Panc1 (cell line): ENCODE results near the gene LY9. TPM values are rescaled to one million over a fixed set of nuclear protein-coding genes. Genes with fewer than 3 reads are reported as not detected.

Experiments used
- ATAC-seq: fragments of 200-7000 bp; cut with Tn5 transposase; 2 replicates; pipeline ENCODE4 v1.9.1; 2020; ENCODE audit warnings: mild to moderate bottlenecking, moderate library complexity
- BruUV-seq: library from RNA; stranded (reverse); fragments of 400-500 nt; replicated peaks from 2 replicates; lab custom pipeline; 2021; lab: Mats Ljungman, UMichigan
- CTCF ChIA-PET: fragments of 300-600 bp; sonication (Branson Sonifier 250); formaldehyde crosslinking; loops from one replicate; lab custom pipeline; 2022; ENCODE audit warnings: antibody characterized with exemption; lab: Charles Lee
- POLR2A ChIA-PET: fragments of 300-600 bp; sonication (Branson Sonifier 250); formaldehyde crosslinking; loops from one replicate; lab custom pipeline; 2022; ENCODE audit warnings: antibody characterized with exemption; lab: Charles Lee
- DNase-seq: peaks from one replicate; pipeline ENCODE4 v3.0.0-alpha.2; 2010; ENCODE audit warnings: low read depth, low spot score
- H3K27ac ChIP-seq: 2 replicates; pipeline ENCODE4 v1.5.1; 2011; ENCODE audit warnings: mild to moderate bottlenecking, low read length, inconsistent platforms
- H3K27me3 ChIP-seq: fragments of 200-500 bp; sonication (Bioruptor generic); 2 replicates; pipeline ENCODE4 v1.6.0; 2014; ENCODE audit warnings: low read length, inconsistent platforms; ENCODE audit not compliant: control insufficient read depth, insufficient read depth
- H3K36me3 ChIP-seq: fragments of 200-500 bp; sonication (Bioruptor generic); 2 replicates; pipeline ENCODE4 v1.5.1; 2014; ENCODE audit warnings: inconsistent platforms, mild to moderate bottlenecking, low read length, moderate library complexity; ENCODE audit not compliant: control insufficient read depth, insufficient read depth
- H3K4me1 ChIP-seq: 2 replicates; pipeline ENCODE4 v1.5.1; 2011; ENCODE audit warnings: inconsistent platforms, mild to moderate bottlenecking, low read length, moderate library complexity; ENCODE audit not compliant: control insufficient read depth, insufficient read depth
- H3K4me3 ChIP-seq, 2 experiments: 2 replicates each; pipeline ENCODE4 v1.5.1; 2011 to 2012; ENCODE audit warnings: low read depth in 2 of 2, low read length in 2 of 2, mild to moderate bottlenecking in 2 of 2, inconsistent platforms in 1 of 2, moderate library complexity in 1 of 2
- H3K9me3 ChIP-seq: fragments of 200-500 bp; sonication (Bioruptor generic); 2 replicates; pipeline ENCODE4 v1.5.1; 2014; ENCODE audit warnings: low read depth, mild to moderate bottlenecking, inconsistent platforms, low read length, moderate library complexity; ENCODE audit not compliant: control insufficient read depth, insufficient read depth
- CTCF ChIP-seq: fragments of 450-650 bp; IDR thresholded peaks from 2 replicates; pipeline ENCODE4 v1.5.1; 2017; ENCODE audit warnings: mild to moderate bottlenecking
- POLR2AphosphoS5 ChIP-seq: IDR thresholded peaks from 2 replicates; pipeline ENCODE4 v1.6.1; 2012; ENCODE audit warnings: mild to moderate bottlenecking, low read depth, low read length, moderate library complexity
- REST ChIP-seq, 2 experiments: IDR thresholded peaks; 2 replicates each; pipeline ENCODE4 v1.6.1; 2011 to 2012; ENCODE audit warnings: low read depth in 2 of 2, control low read depth in 1 of 2, low read length in 1 of 2, mild to moderate bottlenecking in 1 of 2, moderate library complexity in 1 of 2; ENCODE audit not compliant: insufficient read depth in 1 of 2
- SIN3A ChIP-seq: IDR thresholded peaks from 2 replicates; pipeline ENCODE4 v1.6.1; 2012; ENCODE audit warnings: low read depth, mild to moderate bottlenecking, low read length, moderate library complexity, borderline replicate concordance; ENCODE audit not compliant: insufficient read depth
- TCF7L2 ChIP-seq: IDR thresholded peaks from 2 replicates; pipeline ENCODE4 v1.6.1; 2011; ENCODE audit warnings: mild to moderate bottlenecking, low read depth, low read length, inconsistent platforms
- in situ Hi-C: cut with HindIII; loops from 2 replicates; pipeline ENCODE4 v1.10.0; 2016; ENCODE audit warnings: low sequenced_read_pairs, low pct_unique_long_range_greater_than_20kb
- intact Hi-C: fragments of 100-400 bp; cut with micrococcal nuclease; formaldehyde crosslinking; loops from one replicate; pipeline ENCODE4 v1.10.0; 2022; ENCODE audit not compliant: unreplicated experiment
- total RNA-seq: library from RNA; stranded (reverse); gene quantifications from one replicate; pipeline ENCODE4 v1.2.1, GENCODE V29; 2021; ENCODE audit not compliant: unreplicated experiment

LY9 gene
- total RNA-seq, 1 experiment from 2014 or later = 0.10 TPM

DNA sequence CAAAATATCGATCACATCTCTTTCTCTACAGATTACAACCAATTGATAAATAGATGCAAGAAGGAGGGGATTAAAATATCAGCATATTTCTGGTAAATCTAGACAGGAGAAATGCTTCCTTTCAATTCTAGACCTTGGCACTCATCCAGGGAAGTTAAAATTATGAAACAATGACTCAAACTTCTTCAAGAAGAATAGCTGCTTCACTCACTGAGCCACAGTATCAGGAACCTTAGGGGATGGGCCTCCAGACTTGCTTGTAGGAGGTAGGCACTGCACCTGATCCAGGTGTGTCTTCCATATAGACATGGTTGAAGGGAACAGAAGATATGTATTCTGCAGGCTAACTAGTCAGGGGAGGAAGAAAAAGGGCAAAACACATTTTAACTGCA lies 47.1 kb upstream of the LY9 start:
- no peak overlapping the region for H3K4me3 ChIP-seq
- intact Hi-C loops = no loop called here
- in situ Hi-C loops = no loop called here
- H3K27me3 ChIP-seq = peaks cover 18% of the 10 kb centered on the region
- DNase-seq (no peak), ATAC-seq (no peak)
- H3K4me1 ChIP-seq = no peaks in the 10 kb centered on the region
- H3K36me3 ChIP-seq = no peaks in the 10 kb centered on the region
- no peak overlapping the region for H3K27ac ChIP-seq
- no peak for TF ChIP-seq TCF7L2
- no peak for TF ChIP-seq CTCF
- no peak for TF ChIP-seq POLR2AphosphoS5
- no peak for TF ChIP-seq REST (IDR thresholded peaks at IDR 0.05; ENCODE audit: insufficient read depth in 1 of 2, low read depth in 2 of 2, low read length in 1 of 2)
- no peak for TF ChIP-seq SIN3A
- BruUV-seq = no TSS peak
- POLR2A ChIA-PET = no interaction called here
- CTCF ChIA-PET = no interaction called here
- no peaks in the 10 kb centered on the region for H3K9me3 ChIP-seq

DNA sequence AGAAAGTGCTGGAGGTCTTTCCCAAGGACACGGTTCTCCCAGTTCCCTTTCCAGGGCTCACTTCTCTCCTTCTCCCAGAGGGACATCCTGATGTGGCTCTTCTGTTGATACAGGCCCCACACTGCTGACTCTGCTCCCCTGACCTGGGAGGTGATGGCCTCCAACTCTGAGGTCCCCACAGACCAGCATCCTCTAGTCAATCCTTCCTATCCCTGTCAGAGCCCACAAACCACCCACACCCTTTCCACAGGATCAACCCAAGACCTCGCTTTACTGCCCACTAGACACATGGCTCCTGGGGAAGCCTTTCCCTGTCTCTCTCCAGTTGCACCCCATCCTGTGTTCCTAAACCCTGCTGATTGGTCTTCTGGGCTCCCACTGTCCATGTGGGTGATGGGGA lies 45.4 kb upstream of the LY9 start:
- intact Hi-C loops = no loop called here
- TF ChIP-seq SIN3A = no peak

GRCh38 chr1:160752406-160752805 lies 43.6 kb upstream of the LY9 start:
- no peaks in the 10 kb centered on the region for H3K9me3 ChIP-seq
- H3K36me3 ChIP-seq = no peaks in the 10 kb centered on the region
- DNase-seq (no peak), ATAC-seq (no peak)
- TF ChIP-seq CTCF (no peak), SIN3A (no peak), REST (IDR thresholded peaks at IDR 0.05; ENCODE audit: insufficient read depth in 1 of 2, low read depth in 2 of 2, low read length in 1 of 2) (no peak), POLR2AphosphoS5 (no peak), TCF7L2 (no peak)
- no TSS peak for BruUV-seq
- ChIA-PET POLR2A (no interaction called here), CTCF (no interaction called here)
- H3K4me3 ChIP-seq = no peak overlapping the region
- in situ Hi-C loops (no loop called here), intact Hi-C loops (no loop called here)
- no peak overlapping the region for H3K27ac ChIP-seq
- no peaks in the 10 kb centered on the region for H3K4me1 ChIP-seq
- peaks cover 13% of the 10 kb centered on the region for H3K27me3 ChIP-seq

More for the DNA sequence above, 45.4 kb upstream of the LY9 start:
- H3K4me1 ChIP-seq = no peaks in the 10 kb centered on the region
- no peak overlapping the region for H3K4me3 ChIP-seq
- ATAC-seq (no peak), DNase-seq (no peak)
- POLR2A ChIA-PET = no interaction called here
- CTCF ChIA-PET = no interaction called here
- BruUV-seq = no TSS peak
- in situ Hi-C loops = no loop called here
- peaks cover 16% of the 10 kb centered on the region for H3K27me3 ChIP-seq
- H3K36me3 ChIP-seq = no peaks in the 10 kb centered on the region
- H3K9me3 ChIP-seq = no peaks in the 10 kb centered on the region
- H3K27ac ChIP-seq = no peak overlapping the region
